ENCODE results near the gene PCMT1.

GRCh38 chr6:149782337-149782736 lies 32.8 kb downstream of the PCMT1 start:
- no peak for TF ChIP-seq CTCF (conservative IDR thresholded peaks at IDR 0.05; ENCODE audit: low read depth, low read length)
- no peak for TF ChIP-seq EZH2 (IDR thresholded peaks at IDR 0.05; ENCODE audit: borderline replicate concordance, low read depth, low read length, poor library complexity, severe bottlenecking)

Data from A673 (cell line).